ENCODE measurements around the gene ACOXL.
"Not testable (repeated sequence)": the region's sequence is repeated elsewhere in the genome, so short reads cannot be mapped to it uniquely, and the experiment has no call there.

ACOXL gene

DNA sequence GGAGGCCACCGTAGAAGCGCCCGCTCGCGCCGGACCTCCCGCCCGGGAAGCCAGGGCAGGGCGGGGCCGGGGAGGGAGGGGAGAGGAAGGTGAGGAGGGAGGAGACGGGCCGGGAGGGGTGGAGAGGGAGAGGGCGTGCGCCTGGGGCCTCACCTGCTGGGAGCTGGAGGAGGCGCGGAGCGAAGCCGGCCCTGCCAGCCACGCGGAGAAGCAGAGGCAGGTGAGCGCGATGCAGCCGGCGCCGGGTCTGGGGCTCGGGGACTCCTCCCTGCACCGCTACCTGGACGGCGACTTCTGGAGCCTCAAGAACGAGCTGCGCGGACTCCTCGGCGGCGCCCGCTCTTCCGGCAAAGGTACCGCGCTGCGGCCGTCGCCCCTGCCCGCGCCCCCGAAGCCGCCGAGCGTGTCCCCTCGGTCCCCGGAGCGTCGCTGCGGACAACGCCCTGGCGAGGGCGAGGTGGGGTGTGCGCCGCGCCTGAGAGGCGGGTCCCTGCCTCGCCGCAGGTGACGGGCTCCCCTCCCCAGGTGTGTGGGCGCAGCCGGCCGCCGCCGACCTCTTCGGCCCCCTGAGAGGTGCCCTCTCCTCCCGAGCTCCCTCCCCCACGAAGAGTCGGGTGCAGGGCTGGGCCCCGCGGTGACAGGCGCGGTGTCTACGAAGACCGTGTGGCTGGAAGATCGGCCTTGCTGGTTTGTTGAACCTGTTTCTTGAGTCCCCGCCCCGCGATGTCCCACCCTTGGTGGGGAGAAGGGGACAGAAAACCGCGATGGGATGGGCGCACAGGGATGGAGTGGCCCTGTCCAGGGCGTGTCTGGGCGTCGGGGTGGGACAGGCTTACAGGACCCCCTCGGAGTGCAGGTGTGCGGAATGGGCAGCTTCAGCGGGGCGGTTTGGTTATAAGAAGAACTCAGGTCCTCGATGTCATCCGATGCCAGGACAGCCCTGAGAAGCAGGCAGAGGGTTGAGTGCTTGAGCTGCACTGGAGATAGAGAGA, at the start of gene ACOXL:
ACOXL (plus strand) TSS at position 152 of the 992 bp plus-strand sequence. CDS start 35,817 bp downstream, outside the sequence.
- DNase-seq = no peak

DNA sequence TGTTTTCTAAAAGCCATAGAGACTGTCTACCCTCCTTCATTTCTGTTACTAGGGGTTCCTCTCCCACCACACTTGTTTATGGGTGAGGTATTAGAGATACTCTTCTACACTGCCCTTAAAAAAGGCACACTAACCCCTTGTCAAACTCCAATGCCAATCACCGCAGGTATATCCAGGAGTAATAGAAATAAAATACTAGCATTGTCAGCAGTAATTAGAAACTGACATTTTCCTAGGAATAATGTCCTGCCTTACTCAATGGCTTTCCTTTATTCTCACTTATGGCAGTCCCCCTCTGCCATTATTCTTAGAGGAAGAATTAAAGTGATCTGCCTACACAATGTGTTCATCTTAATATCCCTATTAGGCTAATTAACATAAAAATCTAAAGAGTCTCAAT, 49.5 kb upstream of the ACOXL start:
- DNase-seq = no peak

DNA sequence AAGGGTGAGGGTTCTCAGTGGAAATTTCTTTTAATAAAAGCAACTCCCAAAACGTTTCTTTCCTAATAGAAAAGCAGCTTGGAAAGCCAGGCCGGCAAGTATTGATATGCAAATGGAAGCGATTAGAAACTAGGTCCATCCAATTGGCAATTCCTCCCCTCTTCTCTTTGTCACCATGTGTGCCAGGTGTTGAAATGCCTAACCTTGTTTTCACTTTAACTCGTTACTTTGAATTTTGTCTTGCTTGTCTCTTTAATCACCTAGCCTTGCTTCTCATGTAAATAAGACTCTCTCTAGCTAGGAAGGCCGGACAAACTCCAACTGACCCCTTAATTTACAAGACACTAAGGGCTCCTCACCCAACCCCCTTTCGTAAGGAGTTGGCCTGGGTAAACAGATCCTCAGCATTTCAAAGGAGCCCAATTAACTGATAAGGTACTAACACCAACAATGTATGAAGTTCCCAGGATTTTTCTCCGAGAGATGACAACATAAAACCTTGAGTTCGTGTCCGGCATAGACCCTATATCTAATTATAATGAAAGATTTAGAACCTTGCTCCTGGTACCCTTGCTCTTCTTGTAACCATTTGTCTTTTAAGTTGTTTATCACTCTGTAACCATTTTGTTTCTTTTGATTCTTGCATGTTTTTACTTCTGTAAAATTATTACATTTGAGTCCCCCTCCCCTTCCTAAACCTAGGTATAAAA, 44.4 kb upstream of the ACOXL start:
- not testable (repeated sequence) for DNase-seq

DNA sequence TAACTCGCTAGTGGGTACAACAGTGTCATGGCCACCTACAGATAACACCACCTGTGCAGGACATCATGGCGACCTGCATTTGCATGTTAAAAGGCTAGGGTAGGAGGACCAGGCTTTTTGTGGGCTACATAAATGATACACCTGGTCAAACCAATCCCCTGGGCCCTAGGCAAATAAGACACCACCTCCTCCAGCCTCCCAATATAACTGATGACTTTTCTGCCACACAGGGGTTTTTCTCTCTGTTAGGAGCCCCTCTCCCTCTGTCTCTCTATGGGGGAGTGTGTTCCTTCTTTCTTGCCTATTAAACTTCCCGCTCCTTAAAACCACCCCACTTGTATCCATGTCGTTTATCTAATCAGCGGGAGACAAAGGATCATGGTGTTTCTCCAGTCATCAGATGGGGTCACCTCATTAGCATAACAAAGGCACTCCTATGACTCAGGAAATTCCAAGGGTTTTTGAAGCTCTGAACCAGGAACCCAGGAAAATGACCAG, 43.7 kb upstream of the ACOXL start:
- DNase-seq = no peak

DNA sequence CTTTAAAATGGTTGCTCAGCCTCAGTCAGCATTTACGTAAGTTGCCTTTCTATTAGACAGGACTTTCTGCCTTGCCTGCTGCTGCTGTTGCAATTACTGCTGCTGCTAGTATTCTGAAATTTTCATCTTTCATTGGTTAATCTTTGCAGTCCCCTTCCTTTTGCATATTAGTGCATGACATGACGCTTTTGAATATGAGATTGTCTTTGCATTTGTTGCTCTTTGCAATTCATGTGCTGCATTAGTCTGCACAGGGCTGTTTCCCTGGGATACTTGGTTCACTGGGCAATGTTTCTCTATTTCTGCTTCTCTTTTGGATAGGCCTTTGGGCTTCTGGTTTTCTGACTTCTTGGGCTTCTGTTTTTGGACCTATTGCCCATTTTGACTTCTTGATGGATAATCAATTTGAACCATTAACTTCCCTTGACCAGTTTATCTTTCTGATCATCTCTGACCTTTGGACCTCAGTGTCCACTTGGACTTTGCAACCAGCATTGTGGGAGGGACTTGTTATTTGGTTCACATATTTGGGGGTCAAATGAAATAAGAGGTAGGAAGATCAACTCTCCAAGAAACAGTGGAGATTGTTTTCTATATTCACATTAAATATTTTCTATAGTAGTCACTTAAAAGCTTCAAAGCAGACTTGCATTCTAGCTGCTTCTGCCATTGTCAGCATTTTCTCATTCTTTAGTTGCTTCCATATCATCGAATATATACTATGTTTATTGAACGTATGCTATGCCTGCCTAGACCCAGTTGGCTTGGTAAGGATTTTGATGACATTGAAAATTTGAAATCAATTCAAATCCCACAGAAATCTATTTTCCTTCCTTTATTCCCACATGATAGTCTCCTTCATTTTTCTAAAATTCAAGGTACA, 42.0 kb upstream of the ACOXL start:
- no peak for DNase-seq

DNA sequence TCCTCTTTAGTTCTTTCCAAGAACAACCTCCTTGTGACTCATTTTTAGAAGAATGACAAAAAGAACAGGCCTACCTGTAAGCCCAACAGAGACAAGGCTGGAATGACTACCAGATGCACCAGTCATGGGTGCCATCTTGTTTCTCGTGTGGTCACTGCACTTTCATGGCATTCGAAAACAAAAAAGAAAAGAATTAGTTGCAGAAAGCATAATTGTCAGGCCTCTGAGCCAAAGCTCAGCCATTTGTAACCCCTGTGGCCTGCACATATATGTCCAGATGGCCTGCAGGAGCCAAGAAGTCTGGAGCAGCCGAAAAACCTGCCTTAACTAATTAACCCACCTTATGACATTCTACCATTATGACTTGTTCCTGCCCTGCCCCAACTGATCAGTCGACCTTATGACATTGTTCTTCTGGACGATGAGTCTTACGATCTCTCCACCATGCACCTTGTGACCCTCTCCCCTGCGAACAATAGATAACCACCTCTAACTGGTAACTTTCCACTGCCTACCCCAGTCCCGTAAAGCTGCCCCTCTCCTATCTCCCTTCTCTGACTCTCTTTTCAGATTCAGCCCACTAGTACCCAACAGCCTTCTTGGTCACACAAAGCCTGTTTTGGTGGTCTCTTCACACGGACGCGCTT, 40.6 kb upstream of the ACOXL start:
- no peak for DNase-seq

DNA sequence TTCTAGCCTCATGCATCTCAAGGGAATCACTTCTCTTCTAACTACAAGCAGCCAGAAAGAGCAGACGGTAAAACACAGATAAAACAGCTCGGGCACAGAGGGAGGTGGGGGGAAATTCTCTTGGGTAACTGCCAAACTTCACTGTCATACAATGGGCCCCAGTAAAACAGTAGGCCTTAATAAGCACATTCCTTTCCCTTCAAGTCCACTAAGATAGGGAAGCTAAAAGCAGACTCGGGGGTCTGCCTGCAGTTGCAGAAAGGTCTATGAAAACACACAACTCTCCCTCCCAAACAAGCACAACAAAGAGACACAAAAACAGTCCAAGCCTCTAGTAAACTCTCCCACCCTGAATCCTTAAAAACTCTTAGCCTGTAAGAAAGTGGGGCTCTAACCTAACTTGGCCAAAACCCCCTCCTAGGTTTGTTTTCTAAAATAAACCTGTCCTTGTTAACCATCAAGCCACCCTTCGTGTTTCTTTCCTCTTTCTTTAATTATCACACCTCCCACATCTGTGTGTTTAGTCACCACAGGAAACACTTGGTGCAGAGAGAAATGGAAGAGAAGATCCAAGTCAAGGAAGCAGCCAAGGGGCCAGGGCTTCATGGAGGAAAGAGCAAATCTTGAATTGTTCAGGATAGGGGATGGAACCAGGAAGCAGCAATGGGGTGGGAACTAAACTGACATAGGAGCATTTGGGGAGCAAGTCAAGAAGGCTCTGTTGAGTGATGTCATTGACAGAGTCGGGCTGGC, 37.1 kb upstream of the ACOXL start:
- not testable (repeated sequence) for DNase-seq

DNA sequence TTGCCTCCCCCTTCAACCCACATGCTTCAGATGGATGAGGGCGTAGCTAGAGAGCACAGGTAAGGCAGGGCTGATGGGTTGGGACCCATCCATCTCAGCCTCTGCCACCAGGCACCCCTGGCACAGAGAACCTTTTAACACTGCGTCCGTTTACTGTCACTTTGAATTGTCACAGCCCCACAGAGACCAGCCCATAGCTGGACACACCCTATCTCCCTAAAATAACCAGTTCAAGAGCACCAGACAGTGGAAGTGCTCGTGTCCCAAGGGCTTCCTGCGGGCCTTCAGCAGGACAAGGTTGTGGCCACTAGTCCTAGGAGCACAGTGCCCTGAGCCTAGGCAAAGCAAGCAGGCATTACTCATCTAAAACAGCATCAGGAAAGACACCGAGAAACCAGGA, 34.1 kb upstream of the ACOXL start:
- not testable (repeated sequence) for DNase-seq

DNA sequence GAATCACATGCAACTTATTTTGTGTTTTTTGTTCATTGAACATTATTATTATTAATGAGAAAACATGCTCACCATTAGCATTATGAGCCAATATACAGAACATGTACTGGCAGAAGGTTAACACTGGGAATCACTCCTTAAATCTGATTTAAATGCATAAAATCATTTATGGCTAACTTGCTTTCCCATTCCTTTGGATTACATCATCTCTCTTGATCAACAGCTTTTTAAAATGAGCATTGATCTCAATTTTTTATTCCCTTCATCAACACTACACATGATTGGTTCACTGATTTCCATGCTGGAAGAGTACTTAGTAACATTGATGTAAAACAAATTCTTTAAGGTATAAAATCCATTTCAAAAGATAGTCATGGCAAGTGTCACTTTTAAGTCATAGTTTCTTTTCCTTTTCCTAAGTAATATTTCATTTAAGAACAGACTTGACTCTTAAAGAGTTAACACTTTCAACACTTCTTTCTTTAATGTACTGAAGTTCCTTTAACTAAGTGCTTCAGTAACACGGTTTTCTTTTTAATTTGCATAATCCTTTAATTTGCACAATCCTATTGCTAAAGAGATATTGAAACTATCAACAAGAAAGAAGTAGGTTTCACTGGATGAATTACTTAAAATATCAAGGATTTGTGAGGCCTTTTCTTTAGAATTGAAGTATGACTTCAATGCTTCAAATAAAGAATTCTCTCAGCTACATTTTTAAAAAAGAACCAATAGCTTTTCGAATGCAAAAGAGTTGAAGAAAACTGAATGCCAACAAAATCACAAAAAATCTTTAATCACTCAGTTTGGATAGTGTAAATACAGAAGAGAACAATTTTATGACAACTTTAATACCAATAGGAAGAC, 29.6 kb upstream of the ACOXL start:
- DNase-seq = no peak

DNA sequence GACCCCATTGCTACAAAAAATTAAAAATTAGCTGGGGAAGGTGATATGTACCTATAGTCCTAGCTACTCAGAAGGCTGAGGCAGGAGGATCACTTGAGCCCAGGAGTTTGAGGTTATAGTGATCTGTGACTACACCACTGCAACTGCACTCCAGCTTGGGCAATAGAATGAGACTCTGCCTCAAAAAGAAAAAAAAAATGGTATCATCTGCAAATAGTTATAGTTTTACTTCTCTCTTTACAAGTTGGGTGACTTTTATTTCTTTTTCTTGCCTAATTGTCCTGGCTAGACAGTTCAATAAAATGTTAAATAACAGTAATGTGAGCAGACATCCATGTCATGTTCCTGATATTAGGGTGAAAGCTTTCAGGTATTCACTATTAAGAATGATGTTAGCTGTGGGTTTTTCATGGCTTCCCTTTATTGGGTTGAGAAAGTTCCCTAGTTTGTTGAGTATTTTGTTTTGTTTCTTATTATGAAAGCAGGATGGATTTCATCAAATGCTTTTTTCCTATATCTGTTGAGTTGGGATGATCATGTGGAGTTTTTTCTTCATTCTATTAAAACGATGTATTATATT, 24.9 kb upstream of the ACOXL start:
- no peak for DNase-seq

DNA sequence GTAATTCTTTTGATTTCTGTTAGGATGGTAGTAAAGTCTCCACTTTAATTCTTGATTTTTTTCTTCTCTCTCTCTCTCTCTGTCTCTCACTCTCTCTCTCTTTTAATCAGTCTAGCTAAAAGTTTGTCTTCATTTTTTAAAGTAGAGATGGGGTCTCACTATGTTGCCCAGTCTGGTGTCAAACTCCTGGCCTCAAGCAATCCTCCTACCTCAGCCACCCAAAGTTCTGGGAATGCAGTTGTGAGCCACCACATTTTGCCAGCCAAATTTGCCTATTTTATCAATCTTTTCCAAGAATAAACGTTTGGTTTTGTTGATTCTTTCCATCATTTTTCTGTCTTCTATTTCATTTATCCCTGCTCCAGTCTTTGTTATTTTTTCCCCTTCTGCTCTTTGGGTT, 23.9 kb upstream of the ACOXL start:
- DNase-seq = no peak

DNA sequence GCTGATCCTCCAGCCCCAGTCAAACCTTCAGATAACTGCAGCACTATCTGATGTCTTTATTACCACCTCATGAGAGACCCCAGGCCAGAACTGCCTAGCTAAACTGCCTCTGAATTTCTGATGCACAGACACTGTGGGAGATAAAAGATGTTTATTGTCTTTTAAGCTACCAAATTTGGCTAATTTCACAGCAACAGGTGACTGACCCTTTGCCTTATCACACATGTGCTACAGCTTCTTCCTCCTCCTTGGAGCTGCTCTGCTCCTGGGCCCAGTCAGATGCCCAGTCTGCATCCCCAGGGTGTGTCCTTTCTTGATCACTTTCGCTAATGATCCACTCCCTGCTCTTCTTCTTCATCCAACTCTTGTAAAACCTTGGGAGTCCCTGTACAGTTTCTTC, 19.6 kb upstream of the ACOXL start:
- no peak for DNase-seq

DNA sequence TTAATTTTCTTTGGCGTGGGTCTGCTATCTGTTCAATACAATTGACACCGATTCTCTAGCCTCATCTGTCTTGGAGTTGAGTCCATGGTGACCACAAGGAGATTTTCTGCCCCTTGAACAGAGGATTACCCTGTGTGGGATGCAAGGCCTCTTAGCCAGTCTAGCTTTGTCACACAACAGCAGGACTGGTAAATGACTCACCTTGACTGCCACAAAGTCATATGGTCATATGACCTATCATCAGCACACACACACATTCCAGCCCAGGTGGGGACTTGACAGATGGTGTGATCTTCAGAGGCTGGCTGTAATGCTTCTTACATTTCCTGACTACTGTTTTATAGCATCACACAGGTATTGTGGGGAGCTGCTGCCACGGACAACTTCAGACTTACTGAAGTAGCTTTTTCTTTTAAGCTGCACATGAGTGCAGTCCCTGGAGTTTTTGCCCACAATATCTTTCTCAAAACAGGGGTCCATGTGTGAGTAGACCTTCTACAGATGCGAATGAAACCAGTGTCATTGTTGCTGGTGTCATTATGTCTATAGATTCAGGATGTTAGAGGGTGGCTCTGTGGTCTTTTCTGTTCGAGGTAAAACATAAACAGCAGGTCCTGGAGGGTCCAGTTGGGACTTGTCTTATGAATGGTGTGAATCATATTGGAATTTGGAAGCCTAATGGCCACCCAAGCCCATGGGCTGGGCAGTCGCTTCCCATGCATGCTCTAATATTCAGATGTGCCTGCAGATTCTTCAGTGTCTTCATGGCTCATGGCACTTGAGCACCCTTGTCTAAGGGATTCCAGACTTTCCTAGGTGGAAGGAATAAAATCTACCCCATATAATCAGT, 18.6 kb upstream of the ACOXL start:
- DNase-seq = no peak

DNA sequence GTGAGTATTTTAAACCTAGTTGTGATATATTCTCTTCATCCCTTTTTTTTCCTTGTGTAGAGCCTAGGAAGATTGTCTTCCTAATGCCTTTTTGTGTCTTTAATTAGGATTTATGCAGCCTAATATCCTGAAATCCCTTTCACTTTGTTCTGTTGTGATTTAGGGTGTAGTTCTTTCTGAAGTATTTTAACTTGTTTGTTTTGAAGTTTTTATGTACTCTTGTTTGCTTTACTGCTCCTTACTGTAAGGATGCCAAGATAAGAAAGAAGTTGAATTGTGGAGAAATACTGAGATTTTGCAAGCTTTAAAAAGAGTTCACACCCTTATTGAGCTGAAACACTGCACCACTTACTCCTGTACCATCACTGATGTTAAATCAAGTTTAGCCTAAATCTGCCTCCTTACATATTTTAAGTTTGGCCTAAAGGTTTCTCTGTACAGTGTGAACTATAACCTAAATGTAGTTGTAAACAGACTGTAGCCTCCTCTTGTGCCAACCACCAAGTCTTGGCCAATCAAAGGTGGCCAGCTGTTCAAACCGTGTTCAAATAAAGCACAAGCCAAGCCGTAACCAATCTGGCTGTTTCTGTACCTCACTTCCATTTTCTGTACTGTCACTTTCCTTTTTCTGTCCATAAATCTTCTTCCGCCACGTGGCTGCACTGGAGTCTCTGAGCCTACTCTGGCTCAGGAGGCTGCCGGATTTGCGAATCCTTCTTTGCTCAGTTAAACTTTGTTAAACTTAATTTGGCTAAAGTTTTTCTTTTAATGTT, 17.7 kb upstream of the ACOXL start:
- DNase-seq = no peak

DNA sequence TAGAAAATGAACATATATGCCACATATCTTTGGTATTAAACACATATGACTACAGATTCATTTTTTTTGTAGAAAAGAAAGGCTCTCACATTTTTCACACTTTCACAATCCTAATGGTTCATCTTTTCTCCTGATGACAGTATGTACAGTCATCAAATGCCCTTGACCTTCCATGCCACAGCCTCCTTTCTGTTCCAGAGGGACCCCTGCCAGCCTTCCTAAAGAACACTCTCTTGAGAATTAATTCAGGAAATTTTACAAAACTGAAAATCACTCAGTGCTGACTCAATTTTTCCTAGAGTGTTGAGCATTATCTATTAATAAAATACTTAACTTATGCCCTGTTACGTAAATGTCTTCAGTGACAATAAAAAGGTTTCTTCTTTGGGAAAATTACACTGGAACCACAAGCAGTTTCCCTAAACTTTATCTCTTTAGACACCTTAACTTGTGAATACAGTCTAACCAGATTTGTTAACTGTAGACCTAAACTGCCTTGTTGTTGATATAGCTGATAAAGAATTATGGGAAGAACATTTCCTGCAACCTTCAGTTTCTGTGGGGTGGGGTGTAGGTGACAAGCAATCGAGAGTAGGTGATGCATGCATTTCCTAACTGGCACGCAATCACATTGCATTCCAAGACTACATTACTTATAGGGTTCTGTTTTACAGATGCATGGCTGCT, 15.3 kb upstream of the ACOXL start:
- DNase-seq = no peak

DNA sequence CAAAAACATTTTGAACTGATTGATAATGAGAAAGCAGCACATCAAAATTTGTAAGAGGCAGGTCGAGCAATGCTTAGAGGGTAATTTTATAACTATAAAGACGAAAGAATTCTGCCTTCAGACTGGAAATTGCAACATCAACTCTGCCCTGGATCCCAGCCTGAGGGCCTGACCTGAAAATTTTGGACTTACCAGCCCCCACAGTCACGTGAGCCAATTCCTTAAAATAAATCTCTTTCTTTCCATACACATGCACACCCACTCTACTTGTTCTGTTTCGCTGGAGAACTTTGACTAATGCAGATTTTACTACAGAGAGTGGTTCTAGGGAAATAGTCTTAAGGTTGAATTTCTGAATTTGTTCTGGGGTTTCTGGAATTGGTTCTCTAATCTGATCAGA, 14.6 kb upstream of the ACOXL start:
- no peak for DNase-seq

DNA sequence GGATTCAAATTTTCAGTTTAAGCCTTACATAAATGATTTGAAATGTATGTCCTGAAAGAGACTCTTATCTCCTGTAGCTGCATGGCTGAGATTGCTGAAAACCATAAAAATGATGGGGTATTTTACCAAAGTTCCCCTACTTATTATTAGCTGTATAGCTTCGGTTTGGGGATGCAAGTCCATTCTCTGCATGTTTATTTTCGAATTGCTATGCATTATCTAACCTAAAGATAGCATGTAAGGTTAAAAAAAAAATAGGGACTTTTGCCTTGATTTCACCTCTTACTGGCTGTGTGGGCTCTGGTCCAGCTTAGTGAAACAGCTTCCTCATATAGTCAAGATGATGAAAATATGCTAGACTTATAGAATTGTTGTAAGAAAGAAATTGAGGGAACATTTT, 14.0 kb upstream of the ACOXL start:
- DNase-seq = no peak

DNA sequence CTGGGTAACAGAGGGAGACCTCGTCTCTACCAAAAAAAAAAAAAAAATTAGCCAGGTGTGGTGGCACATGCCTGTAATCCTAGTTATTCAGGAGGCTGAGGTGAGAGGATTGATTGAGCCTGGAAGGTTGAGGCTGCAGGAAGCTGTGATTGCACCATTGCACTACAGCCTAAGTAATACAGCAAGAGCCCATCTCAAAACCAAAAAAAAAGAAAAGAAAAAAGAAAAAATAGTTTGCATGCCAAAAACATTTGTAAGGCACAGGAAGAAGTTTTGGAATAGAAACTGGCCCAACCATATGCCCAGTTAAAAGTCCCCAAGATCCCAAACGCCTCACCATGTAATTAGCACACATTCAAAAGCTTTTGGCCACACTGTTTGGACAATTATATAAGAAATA, 13.4 kb upstream of the ACOXL start:
- DNase-seq = no peak
